ENCODE measurements around the gene TENM4.

DNA sequence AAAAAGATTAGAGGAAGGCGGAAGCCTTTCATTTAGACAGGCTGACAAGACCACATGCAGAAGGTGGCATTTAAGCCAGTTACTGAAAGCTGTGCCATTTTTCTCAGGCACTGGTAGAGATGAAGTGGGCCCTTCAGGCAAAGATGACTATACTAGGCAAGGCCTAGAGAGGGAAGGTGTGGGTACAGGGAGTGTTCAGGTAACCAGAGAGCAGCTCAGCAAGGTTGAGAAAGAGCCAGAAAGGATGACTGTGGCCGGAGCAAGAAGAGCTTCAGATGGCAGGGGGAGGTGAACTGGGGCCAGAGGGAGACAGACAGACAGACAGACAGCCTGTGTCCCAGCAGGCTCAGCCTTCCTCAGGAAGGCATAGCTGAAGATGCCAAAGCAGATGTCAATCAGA, 778.0 kb downstream of the TENM4 start:
- TF ChIP-seq, protein P1, sequence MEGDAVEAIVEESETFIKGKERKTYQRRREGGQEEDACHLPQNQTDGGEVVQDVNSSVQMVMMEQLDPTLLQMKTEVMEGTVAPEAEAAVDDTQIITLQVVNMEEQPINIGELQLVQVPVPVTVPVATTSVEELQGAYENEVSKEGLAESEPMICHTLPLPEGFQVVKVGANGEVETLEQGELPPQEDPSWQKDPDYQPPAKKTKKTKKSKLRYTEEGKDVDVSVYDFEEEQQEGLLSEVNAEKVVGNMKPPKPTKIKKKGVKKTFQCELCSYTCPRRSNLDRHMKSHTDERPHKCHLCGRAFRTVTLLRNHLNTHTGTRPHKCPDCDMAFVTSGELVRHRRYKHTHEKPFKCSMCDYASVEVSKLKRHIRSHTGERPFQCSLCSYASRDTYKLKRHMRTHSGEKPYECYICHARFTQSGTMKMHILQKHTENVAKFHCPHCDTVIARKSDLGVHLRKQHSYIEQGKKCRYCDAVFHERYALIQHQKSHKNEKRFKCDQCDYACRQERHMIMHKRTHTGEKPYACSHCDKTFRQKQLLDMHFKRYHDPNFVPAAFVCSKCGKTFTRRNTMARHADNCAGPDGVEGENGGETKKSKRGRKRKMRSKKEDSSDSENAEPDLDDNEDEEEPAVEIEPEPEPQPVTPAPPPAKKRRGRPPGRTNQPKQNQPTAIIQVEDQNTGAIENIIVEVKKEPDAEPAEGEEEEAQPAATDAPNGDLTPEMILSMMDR (IDR thresholded peaks at IDR 0.05; ENCODE audit: borderline replicate concordance, extremely low read depth, low read length, poor library complexity, severe bottlenecking), result no peak
- TF ChIP-seq EZH2 (IDR thresholded peaks at IDR 0.05; ENCODE audit: borderline replicate concordance, low read depth, low read length, severe bottlenecking), result no peak

All from DND-41 (cell line).